Activated CD8-positive, alpha-beta T cell treated with anti-CD3 and anti-CD28 coated beads for 36 hours (primary cell): ENCODE measurements around the gene PTMA. TPM values are rescaled to one million over a fixed set of nuclear protein-coding genes. Genes with fewer than 3 reads are reported as not detected.
A peak's percentile ranks its signal among the peaks of the same experiment; 100 is the strongest.

ENCODE experiments used
- ATAC-seq: fragments of 200-7000 bp; cut with Tn5 transposase; one replicate; pipeline ENCODE4 v1.10.0; 2021; ENCODE audit warnings: mild to moderate bottlenecking, moderate library complexity
- CTCF ChIA-PET: fragments of 350-600 bp; sonication (Branson Sonifier 250); formaldehyde crosslinking; loops from one replicate; lab custom pipeline; 2021; ENCODE audit warnings: antibody characterized with exemption; lab: Charles Lee
- POLR2A ChIA-PET: fragments of 350-600 bp; sonication (Branson Sonifier 250); formaldehyde crosslinking; loops from one replicate; lab custom pipeline; 2021; ENCODE audit warnings: antibody characterized with exemption; lab: Charles Lee
- DNase-seq: peaks from one replicate; pipeline ENCODE4 v3.0.0-alpha.2; 2020
- H3K27ac Mint-ChIP-seq: one replicate; pipeline ENCODE4 v1.8.0; 2021; ENCODE audit warnings: mild to moderate bottlenecking, mixed read lengths
- H3K27me3 Mint-ChIP-seq: one replicate; pipeline ENCODE4 v1.8.0; 2021; ENCODE audit warnings: mixed read lengths
- H3K36me3 Mint-ChIP-seq: one replicate; pipeline ENCODE4 v1.8.0; 2021; ENCODE audit warnings: low read depth, mixed read lengths
- H3K4me1 Mint-ChIP-seq: one replicate; pipeline ENCODE4 v1.8.0; 2021; ENCODE audit warnings: low read depth, mixed read lengths
- H3K4me3 Mint-ChIP-seq: one replicate; pipeline ENCODE4 v1.8.0; 2021; ENCODE audit warnings: mild to moderate bottlenecking, moderate library complexity, mixed read lengths
- H3K9me3 Mint-ChIP-seq: one replicate; pipeline ENCODE4 v1.8.0; 2021; ENCODE audit warnings: mixed read lengths
- intact Hi-C: fragments of 100-400 bp; cut with micrococcal nuclease; formaldehyde crosslinking; loops from one replicate; pipeline ENCODE4 v1.10.0; 2022
- total RNA-seq, 2 experiments: library from RNA; stranded (reverse); gene quantifications; one replicate each; pipeline ENCODE4 v1.2.3, GENCODE V29; 2021
- TF ChIP-seq, protein P1 (sequence below): fragments of 200-600 bp; IDR thresholded peaks from one replicate; pipeline ENCODE4 v1.8.0; 2022; ENCODE audit warnings: antibody characterized with exemption, mild to moderate bottlenecking

Gene PTMA
- total RNA-seq, 2 experiments from 2014 or later = 2,463 to 2,468 TPM

DNA sequence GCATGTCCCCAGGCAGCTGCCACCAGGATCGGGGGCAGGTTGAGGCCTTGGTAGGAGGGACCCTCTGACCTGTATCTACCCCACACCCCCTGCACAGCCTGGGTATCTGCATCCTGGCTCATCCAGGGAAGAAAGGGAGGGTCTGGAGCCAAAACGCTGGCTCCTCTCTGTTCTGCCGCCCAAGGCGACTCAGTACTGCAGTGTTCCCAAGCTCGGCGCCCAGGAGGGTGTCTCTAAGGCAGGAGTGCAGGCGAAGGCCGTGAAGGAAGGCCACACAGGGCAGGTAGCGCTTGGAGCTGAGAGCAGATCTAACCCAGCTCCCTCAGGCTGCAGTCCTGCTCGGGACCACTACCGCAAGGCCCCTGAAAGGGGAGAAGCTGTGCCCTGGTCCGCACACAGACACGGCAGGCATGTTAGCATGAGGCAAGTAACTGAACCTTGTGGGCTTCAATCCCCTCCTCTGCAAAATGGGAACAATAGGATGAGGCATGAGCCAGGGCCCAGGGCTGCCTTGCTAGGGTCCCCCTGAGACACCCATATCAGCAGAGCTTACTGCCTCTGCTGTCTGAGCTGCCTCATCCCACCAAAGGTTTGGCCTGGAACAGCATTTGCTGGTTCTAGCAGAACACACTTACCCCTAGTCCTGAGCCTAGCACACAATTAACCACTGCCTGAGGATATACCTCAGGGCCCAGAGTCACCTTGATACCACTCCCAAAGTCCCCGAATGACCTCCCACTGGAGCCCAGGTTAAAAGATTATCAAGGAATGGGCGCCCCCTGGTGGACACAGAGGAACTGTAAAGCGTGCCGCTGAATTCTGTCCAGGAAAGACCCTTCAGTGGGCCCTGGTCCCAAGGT, 6.5 kb downstream of the PTMA start:
- peak; percentile 10 for ATAC-seq
- intact Hi-C loops = loop anchor here (1.0 to 2.0 kb wide), 2 partner anchors 38 to 102 kb away; no protein-coding TSS in a partner anchor
- peaks cover 35% of the 10 kb centered on the region for H3K4me1 Mint-ChIP-seq
- H3K4me3 Mint-ChIP-seq = no peak overlapping the region
- DNase-seq = peak; percentile 91
- peak overlapping the region; percentile 94 for H3K27ac Mint-ChIP-seq
- no peaks in the 10 kb centered on the region for H3K9me3 Mint-ChIP-seq
- TF ChIP-seq, protein P1, sequence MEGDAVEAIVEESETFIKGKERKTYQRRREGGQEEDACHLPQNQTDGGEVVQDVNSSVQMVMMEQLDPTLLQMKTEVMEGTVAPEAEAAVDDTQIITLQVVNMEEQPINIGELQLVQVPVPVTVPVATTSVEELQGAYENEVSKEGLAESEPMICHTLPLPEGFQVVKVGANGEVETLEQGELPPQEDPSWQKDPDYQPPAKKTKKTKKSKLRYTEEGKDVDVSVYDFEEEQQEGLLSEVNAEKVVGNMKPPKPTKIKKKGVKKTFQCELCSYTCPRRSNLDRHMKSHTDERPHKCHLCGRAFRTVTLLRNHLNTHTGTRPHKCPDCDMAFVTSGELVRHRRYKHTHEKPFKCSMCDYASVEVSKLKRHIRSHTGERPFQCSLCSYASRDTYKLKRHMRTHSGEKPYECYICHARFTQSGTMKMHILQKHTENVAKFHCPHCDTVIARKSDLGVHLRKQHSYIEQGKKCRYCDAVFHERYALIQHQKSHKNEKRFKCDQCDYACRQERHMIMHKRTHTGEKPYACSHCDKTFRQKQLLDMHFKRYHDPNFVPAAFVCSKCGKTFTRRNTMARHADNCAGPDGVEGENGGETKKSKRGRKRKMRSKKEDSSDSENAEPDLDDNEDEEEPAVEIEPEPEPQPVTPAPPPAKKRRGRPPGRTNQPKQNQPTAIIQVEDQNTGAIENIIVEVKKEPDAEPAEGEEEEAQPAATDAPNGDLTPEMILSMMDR = peak; percentile 93
- H3K27me3 Mint-ChIP-seq = no peaks in the 10 kb centered on the region
- ChIA-PET CTCF (interaction anchor here (0.6 to 8.9 kb wide), 53 partner anchors 8 to 526 kb away, joined by 3 to 385 read pairs (median 4); partner anchors contain the start of genes COPS7B and PDE6D), POLR2A (interaction anchor here (0.6 to 7.5 kb wide), 19 partner anchors 8 to 258 kb away, joined by 3 to 82 read pairs (median 5); partner anchors contain the start of genes COPS7B and NCL)
- H3K36me3 Mint-ChIP-seq = peaks cover 31% of the 10 kb centered on the region

- TF ChIP-seq, protein P1 = peak; percentile 18
- Mint-ChIP-seq H3K9me3 (no peaks in the 10 kb centered on the region), H3K27me3 (no peaks in the 10 kb centered on the region), H3K36me3 (peaks cover 29% of the 10 kb centered on the region), H3K4me3 (no peak overlapping the region), H3K4me1 (peaks cover 35% of the 10 kb centered on the region), H3K27ac (no peak overlapping the region)
- ChIA-PET CTCF (interaction anchor here (0.7 to 8.9 kb wide), 27 partner anchors 9 to 233 kb away, joined by 3 to 385 read pairs (median 6); no protein-coding TSS in a partner anchor), POLR2A (interaction anchor here (1.3 to 7.5 kb wide), 8 partner anchors 9 to 252 kb away, joined by 3 to 82 read pairs (median 13); partner anchors contain the start of gene NCL)
- ATAC-seq = no peak
- intact Hi-C loops = loop anchor here (1.0 to 2.0 kb wide), 2 partner anchors 38 to 103 kb away; no protein-coding TSS in a partner anchor
- no peak for DNase-seq
Observed at GRCh38 chr2:231715499-231715837, 7.1 kb downstream of the PTMA start.

DNA sequence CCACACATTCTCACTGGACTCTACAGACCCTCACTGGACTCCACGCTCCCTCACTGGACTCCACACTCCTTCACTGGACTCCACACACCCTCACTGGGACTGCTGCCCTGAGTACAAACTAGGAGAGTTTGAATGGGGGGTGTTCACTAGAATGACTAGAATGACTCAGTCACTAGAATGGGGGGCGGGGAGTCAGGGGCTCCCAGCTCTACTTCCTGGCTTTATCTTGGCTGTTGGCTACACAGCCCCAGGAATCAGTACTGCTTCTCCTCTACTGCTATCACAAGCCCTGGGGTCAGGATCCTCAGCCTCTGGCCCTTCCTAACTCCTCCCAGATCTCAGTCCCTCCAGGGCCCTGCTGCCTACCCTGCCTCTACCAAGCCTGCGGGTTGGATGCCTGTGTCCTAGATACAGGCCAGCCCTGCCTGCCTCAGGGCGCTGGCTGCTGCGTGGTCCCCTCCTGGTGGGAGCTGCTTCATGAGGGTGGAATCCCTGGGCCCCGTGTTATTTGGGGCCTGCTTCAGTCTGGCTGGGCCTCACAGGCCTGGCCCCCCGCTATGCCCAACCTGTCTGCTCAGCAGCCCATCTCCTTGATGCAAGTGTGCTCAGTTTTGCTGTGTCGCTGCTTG, 7.8 kb downstream of the PTMA start:
- Mint-ChIP-seq H3K9me3 (no peaks in the 10 kb centered on the region), H3K27me3 (no peaks in the 10 kb centered on the region), H3K4me1 (peaks cover 35% of the 10 kb centered on the region), H3K27ac (no peak overlapping the region), H3K36me3 (peaks cover 23% of the 10 kb centered on the region), H3K4me3 (no peak overlapping the region)
- ChIA-PET POLR2A (interaction anchor here (1.3 to 7.5 kb wide), 7 partner anchors 9 to 101 kb away, joined by 3 to 81 read pairs (median 10); no protein-coding TSS in a partner anchor), CTCF (interaction anchor here (0.7 to 8.9 kb wide), 18 partner anchors 9 to 117 kb away, joined by 3 to 385 read pairs (median 9); no protein-coding TSS in a partner anchor)
- intact Hi-C loops = loop anchor here (1.0 to 2.0 kb wide), 2 partner anchors 39 to 103 kb away; no protein-coding TSS in a partner anchor
- ATAC-seq (no peak), DNase-seq (peak; percentile 22)
- TF ChIP-seq, protein P1 = no peak

GRCh38 chr2:231716666-231717280, 8.4 kb downstream of the PTMA start:
- peaks cover 31% of the 10 kb centered on the region for H3K4me1 Mint-ChIP-seq
- POLR2A ChIA-PET = interaction anchor here (1.4 to 7.5 kb wide), 5 partner anchors 8 to 102 kb away, joined by 3 to 81 read pairs (median 10); partner anchors contain the start of gene PTMA
- no peaks in the 10 kb centered on the region for H3K27me3 Mint-ChIP-seq
- TF ChIP-seq, protein P1 = no peak
- ATAC-seq = no peak
- H3K4me3 Mint-ChIP-seq = no peak overlapping the region
- H3K36me3 Mint-ChIP-seq = peaks cover 17% of the 10 kb centered on the region
- CTCF ChIA-PET = interaction anchor here (0.9 to 8.9 kb wide), 13 partner anchors 8 to 116 kb away, joined by 3 to 385 read pairs (median 14); no protein-coding TSS in a partner anchor
- H3K9me3 Mint-ChIP-seq = no peaks in the 10 kb centered on the region
- no peak overlapping the region for H3K27ac Mint-ChIP-seq
- DNase-seq = no peak
- intact Hi-C loops = no loop called here
